Spleen (tissue), 11 donors: Measurements from ENCODE around the gene DPF3. TPM values are rescaled to one million over a fixed set of nuclear protein-coding genes. Genes with fewer than 3 reads are reported as not detected.

Experiments
- DNase-seq: peaks from one replicate; pipeline ENCODE4 v3.0.0-alpha.2; 2020
- H3K27ac ChIP-seq, 8 donors: fragments of 200-600 bp; sonication (generic) in 7 of 8; 1 replicate in 4 of 8; 2 replicates in 4 of 8; pipeline versions ENCODE4 v1.5.0 to v1.8.0; 2016 to 2021; ENCODE audit warnings: inconsistent platforms in 4 of 8, mild to moderate bottlenecking in 4 of 8, moderate library complexity in 1 of 8
- H3K27me3 ChIP-seq, 7 donors: fragments of 200-600 bp; sonication (generic) in 6 of 7; replicated peaks in 1 of 7; 1 replicate in 4 of 7; 2 replicates in 3 of 7; pipeline versions ENCODE4 v1.5.0 to v1.8.0; 2016 to 2021; ENCODE audit warnings: inconsistent platforms in 3 of 7, mild to moderate bottlenecking in 1 of 7
- H3K36me3 ChIP-seq, 6 donors: fragments of 200-600 bp; sonication (generic) in 5 of 6; 1 replicate in 4 of 6; 2 replicates in 2 of 6; pipeline versions ENCODE4 v1.5.0 to v1.8.0; 2016 to 2021; ENCODE audit warnings: inconsistent platforms in 2 of 6
- H3K4me1 ChIP-seq, 6 donors: fragments of 200-600 bp; sonication (generic) in 5 of 6; 1 replicate in 3 of 6; 2 replicates in 3 of 6; pipeline versions ENCODE4 v1.5.0 to v1.8.0; 2016 to 2021; ENCODE audit warnings: inconsistent platforms in 3 of 6
- H3K4me3 ChIP-seq, 8 donors: fragments of 200-600 bp; sonication (generic) in 7 of 8; 1 replicate in 4 of 8; 2 replicates in 4 of 8; pipeline versions ENCODE4 v1.5.0 to v1.8.0; 2016 to 2021; ENCODE audit warnings: inconsistent platforms in 4 of 8, mild to moderate bottlenecking in 4 of 8, moderate library complexity in 2 of 8
- H3K9me3 ChIP-seq, 8 donors: fragments of 200-600 bp; sonication (generic) in 7 of 8; 1 replicate in 4 of 8; 2 replicates in 4 of 8; pipeline versions ENCODE4 v1.5.0 to v1.8.0; 2016 to 2021; ENCODE audit warnings: inconsistent platforms in 4 of 8
- POLR2A ChIP-seq, 3 donors: fragments of 450-650 bp; IDR thresholded peaks; one replicate each; pipeline ENCODE4 v1.5.1; 2017; ENCODE audit warnings: antibody characterized with exemption in 3 of 3, mild to moderate bottlenecking in 1 of 3
- POLR2AphosphoS5 ChIP-seq, 3 donors: sonication (generic); formaldehyde crosslinking; IDR thresholded peaks; one replicate each; pipeline ENCODE4 v1.5.1; 2017; ENCODE audit warnings: antibody characterized with exemption in 3 of 3
- WGBS, 5 donors: extraction: QIAGEN DNeasy Blood & Tissue Kit in 3 of 5; methylation state at CpG; one replicate each; pipeline versions ENCODE4 v1.1.5 to v1.1.7; 2013 to 2018; 5-methylcytosine and 5-hydroxymethylcytosine counted together
- intact Hi-C: fragments of 100-400 bp; cut with DNase I; formaldehyde crosslinking; loops from one replicate; pipeline ENCODE4 v1.15.0; 2023; ENCODE audit warnings: low total_unique reads
- polyA plus RNA-seq, 3 donors: library from polyadenylated mRNA; stranded (reverse); fragments of 200-250 nt; gene quantifications; one replicate each; pipeline ENCODE4 v1.2.1, GENCODE V29; 2013
- total RNA-seq, 7 donors: library from RNA; depleted of rRNA in 3 of 7; stranded (reverse); fragments of >200 nt in 3 of 7; fragmentation: NEBNext Ultra II Directional in 4 of 7; extraction: Animal tissue kit (Norgen Biotek cat#: 25700) in 4 of 7; gene quantifications; one replicate each; pipeline versions ENCODE4 v1.1.0 to v1.2.1, GENCODE V29; 2016 to 2021
- TF ChIP-seq, protein P1 (sequence below), 11 experiments: fragments of 200-600 bp in 7 of 11; fragments of 450-650 bp in 4 of 11; sonication (generic) in 4 of 11; IDR thresholded peaks in 8 of 11; conservative IDR thresholded peaks in 3 of 11; 1 replicate in 7 of 11; 2 replicates in 4 of 11; pipeline versions ENCODE4 v1.4.0 to v1.8.0; 2016 to 2021; ENCODE audit warnings: antibody characterized with exemption in 11 of 11, inconsistent platforms in 4 of 11, mild to moderate bottlenecking in 1 of 11
- donor health status: healthy with polysubstance abuse.
- donor health status: DM: no; HTN: no; CAD: no; lungs with moderate emphysema.
- donor health status: DM: no; HTN: no; CAD: no.
- donor health status: Bipolar disorder and iron deficiency.
- donor health status: healthy.
- donor health status: DM: no; HTN: no; CAD: no.
- donor health status: DM: yes; HTN: yes; CAD: no.

DPF3 gene
- total and polyA plus RNA-seq, 10 donors = 0.76 to 8.9 (median 3.0) TPM

DNA sequence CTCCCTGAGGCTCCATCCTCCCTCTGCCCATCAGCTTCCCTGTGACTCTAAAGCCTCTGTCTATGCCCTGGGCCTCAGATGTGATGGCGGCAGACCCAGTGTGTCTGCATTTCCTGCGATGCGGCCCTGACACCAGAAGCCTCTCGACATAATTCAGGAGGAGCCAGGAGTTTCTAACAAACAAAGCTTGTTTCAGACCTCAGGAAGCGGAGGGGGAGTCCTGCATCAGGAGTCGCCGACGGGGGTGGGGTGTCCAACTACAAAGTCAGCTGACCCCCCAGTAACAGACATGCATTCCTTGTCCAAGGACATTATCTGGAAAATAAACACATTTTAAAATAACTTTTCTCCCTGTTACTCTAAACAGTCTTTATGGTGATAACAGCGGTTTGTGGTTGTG, 167.5 kb downstream of the DPF3 start:
- intact Hi-C loops = no loop called here
- Histone ChIP-seq H3K9me3 (no peaks in the 10 kb centered on the region), H3K36me3 (peaks cover 0 to 5% (median 0%) of the 10 kb centered on the region in 6 donors), H3K27me3 (no peaks in the 10 kb centered on the region), H3K4me1 (peaks cover 0 to 6% (median 0%) of the 10 kb centered on the region in 6 donors), H3K27ac (no peak overlapping the region), H3K4me3 (no peak overlapping the region)
- TF ChIP-seq POLR2A (IDR thresholded peaks at IDR 0.05) (no peak), POLR2AphosphoS5 (IDR thresholded peaks at IDR 0.05) (no peak)
- TF ChIP-seq, protein P1, sequence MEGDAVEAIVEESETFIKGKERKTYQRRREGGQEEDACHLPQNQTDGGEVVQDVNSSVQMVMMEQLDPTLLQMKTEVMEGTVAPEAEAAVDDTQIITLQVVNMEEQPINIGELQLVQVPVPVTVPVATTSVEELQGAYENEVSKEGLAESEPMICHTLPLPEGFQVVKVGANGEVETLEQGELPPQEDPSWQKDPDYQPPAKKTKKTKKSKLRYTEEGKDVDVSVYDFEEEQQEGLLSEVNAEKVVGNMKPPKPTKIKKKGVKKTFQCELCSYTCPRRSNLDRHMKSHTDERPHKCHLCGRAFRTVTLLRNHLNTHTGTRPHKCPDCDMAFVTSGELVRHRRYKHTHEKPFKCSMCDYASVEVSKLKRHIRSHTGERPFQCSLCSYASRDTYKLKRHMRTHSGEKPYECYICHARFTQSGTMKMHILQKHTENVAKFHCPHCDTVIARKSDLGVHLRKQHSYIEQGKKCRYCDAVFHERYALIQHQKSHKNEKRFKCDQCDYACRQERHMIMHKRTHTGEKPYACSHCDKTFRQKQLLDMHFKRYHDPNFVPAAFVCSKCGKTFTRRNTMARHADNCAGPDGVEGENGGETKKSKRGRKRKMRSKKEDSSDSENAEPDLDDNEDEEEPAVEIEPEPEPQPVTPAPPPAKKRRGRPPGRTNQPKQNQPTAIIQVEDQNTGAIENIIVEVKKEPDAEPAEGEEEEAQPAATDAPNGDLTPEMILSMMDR (IDR thresholded peaks at IDR 0.05 in 8 of 11, conservative IDR thresholded peaks at IDR 0.05 in 3 of 11) = no peak
- WGBS, 5 donors = 47 to 76% (median 64%) methylated on average over 8 to 9 of the region's 9 CpGs
- peak; percentile 42 for DNase-seq

DNA sequence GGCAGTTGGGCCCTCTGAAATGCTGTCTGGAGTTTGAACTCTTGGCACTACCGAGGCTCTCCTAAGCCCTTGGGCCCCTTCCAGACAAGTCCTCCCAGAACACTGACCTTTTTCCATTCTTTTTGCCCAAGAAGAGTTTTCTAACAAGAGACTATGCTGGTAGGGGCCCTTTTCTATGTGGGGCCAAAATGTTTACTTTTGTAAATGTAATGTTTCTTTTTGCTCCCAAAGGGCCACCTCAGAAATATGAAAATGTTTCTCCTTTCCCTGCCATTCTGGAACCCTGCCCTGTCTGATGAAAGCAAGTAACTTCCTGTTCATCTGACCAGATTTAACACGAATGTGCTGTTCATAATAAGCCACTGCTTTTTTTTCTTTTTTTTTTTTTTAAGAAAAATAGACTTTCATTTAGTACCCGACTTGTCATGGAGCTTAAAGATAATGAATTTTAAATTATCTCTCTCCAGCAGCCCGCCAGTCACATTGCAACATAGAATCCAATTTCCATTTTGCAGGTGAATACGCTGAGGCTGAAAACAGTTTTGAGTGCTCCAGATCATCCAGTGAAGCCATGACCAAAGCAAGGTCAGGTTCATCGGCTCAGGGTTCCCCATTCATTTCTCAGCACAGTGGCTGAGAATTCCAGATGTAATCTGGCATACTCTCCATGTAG, 169.9 kb downstream of the DPF3 start:
- 46 to 68% (median 56%) methylated on average over 6 of the region's 6 CpGs for WGBS, 5 donors
- TF ChIP-seq POLR2AphosphoS5 (IDR thresholded peaks at IDR 0.05) = no peak
- TF ChIP-seq, protein P1 (IDR thresholded peaks at IDR 0.05 in 8 of 11, conservative IDR thresholded peaks at IDR 0.05 in 3 of 11) = no peak
- Histone ChIP-seq H3K36me3 (no peaks in the 10 kb centered on the region), H3K4me1 (peaks cover 0 to 6% (median 0%) of the 10 kb centered on the region in 6 donors), H3K27ac (no peak overlapping the region), H3K4me3 (no peak overlapping the region), H3K9me3 (no peaks in the 10 kb centered on the region), H3K27me3 (no peaks in the 10 kb centered on the region)
- no peak for DNase-seq
- intact Hi-C loops = no loop called here

GRCh38 chr14:72722201-72722785, 171.6 kb downstream of the DPF3 start:
- DNase-seq = peak; percentile 56
- TF ChIP-seq, protein P1 (IDR thresholded peaks at IDR 0.05 in 8 of 11, conservative IDR thresholded peaks at IDR 0.05 in 3 of 11) = no peak
- TF ChIP-seq POLR2A (IDR thresholded peaks at IDR 0.05) (no peak), POLR2AphosphoS5 (IDR thresholded peaks at IDR 0.05) (no peak)
- WGBS, 5 donors = 91 to 96% (median 93%) methylated on average over 11 of the region's 11 CpGs
- no peaks in the 10 kb centered on the region for H3K9me3 ChIP-seq
- H3K4me1 ChIP-seq = peaks cover 0 to 6% (median 0%) of the 10 kb centered on the region in 6 donors
- intact Hi-C loops = no loop called here
- H3K27me3 ChIP-seq = no peaks in the 10 kb centered on the region
- no peak overlapping the region for H3K4me3 ChIP-seq
- H3K27ac ChIP-seq = no peak overlapping the region
- H3K36me3 ChIP-seq = no peaks in the 10 kb centered on the region

- Histone ChIP-seq H3K27me3 (no peaks in the 10 kb centered on the region), H3K36me3 (no peaks in the 10 kb centered on the region), H3K4me1 (peaks cover 0 to 16% (median 3%) of the 10 kb centered on the region in 6 donors), H3K4me3 (no peak overlapping the region), H3K27ac (no peak overlapping the region), H3K9me3 (no peaks in the 10 kb centered on the region)
- TF ChIP-seq, protein P1 (IDR thresholded peaks at IDR 0.05 in 8 of 11, conservative IDR thresholded peaks at IDR 0.05 in 3 of 11) = no peak
- TF ChIP-seq POLR2A (IDR thresholded peaks at IDR 0.05) = no peak
- TF ChIP-seq POLR2AphosphoS5 (IDR thresholded peaks at IDR 0.05) = no peak
- intact Hi-C loops = no loop called here
- no peak for DNase-seq
Observed at GRCh38 chr14:72721083-72721482, 172.8 kb downstream of the DPF3 start.
